IPS DF 6.9 (cell line): ENCODE results near the gene PPIF.

Source experiments
- DNase-seq: peaks from one replicate; pipeline ENCODE4 v3.0.0-alpha.2; 2013; ENCODE audit warnings: low read depth, low spot score
- H3K27ac ChIP-seq: one replicate; pipeline ENCODE4 v1.5.1; 2013; ENCODE audit warnings: low read length, control low read depth
- H3K27me3 ChIP-seq: 2 replicates; pipeline ENCODE4 v1.6.1; 2013; ENCODE audit warnings: mild to moderate bottlenecking, low read length; ENCODE audit not compliant: control insufficient read depth, insufficient read depth
- H3K36me3 ChIP-seq: 2 replicates; pipeline ENCODE4 v1.6.1; 2013; ENCODE audit warnings: low read length; ENCODE audit not compliant: control insufficient read depth, insufficient read depth
- H3K4me1 ChIP-seq: 2 replicates; pipeline ENCODE4 v1.6.1; 2013; ENCODE audit warnings: low read length; ENCODE audit not compliant: control insufficient read depth, insufficient read depth
- H3K4me3 ChIP-seq: 2 replicates; pipeline ENCODE4 v1.5.1; 2013; ENCODE audit warnings: mild to moderate bottlenecking, low read length
- H3K9me3 ChIP-seq: 2 replicates; pipeline ENCODE4 v1.6.1; 2013; ENCODE audit warnings: low read length, inconsistent platforms; ENCODE audit not compliant: control insufficient read depth, insufficient read depth
- WGBS: extraction: QIAGEN DNeasy Blood & Tissue Kit; methylation state at CpG from one replicate; pipeline ENCODE4 v1.1.7; 2013; ENCODE audit warnings: mixed read lengths, missing lambda C conversion rate; ENCODE audit not compliant: insufficient read length, insufficient coverage; 5-methylcytosine and 5-hydroxymethylcytosine counted together

The PPIF gene

GRCh38 chr10:79347226-79347893, at the start of gene PPIF:
PPIF (plus strand) TSS chr10:79347469; CDS start chr10:79347549, 80 bp downstream.
- Histone ChIP-seq H3K27ac (no peak within 1 kb of the TSS), H3K4me3 (peak within 1 kb of the TSS; percentile 66), H3K36me3 (peaks cover 20% of the 10 kb centered on the region), H3K4me1 (no peaks in the 10 kb centered on the region), H3K9me3 (no peaks in the 10 kb centered on the region), H3K27me3 (no peaks in the 10 kb centered on the region)
- peak; percentile 80 for DNase-seq
- WGBS, result no CpG with 5 or more reads among the region's 77 CpGs

- H3K9me3 ChIP-seq, result no peaks in the 10 kb centered on the region
- H3K4me3 ChIP-seq, result no peak overlapping the region
- no CpG with 5 or more reads among the region's 27 CpGs for WGBS
- no peak overlapping the region for H3K27ac ChIP-seq
- H3K36me3 ChIP-seq, result peaks cover 24% of the 10 kb centered on the region
- H3K4me1 ChIP-seq, result no peaks in the 10 kb centered on the region
- no peak for DNase-seq
- H3K27me3 ChIP-seq, result no peaks in the 10 kb centered on the region
Measured at GRCh38 chr10:79298403-79299244, 48.6 kb upstream of the PPIF start.

GRCh38 chr10:79299397-79300241, 47.6 kb upstream of the PPIF start:
- no peak for DNase-seq
- WGBS, result no CpG with 5 or more reads among the region's 13 CpGs
- Histone ChIP-seq H3K27me3 (no peaks in the 10 kb centered on the region), H3K4me1 (no peaks in the 10 kb centered on the region), H3K9me3 (no peaks in the 10 kb centered on the region), H3K36me3 (peaks cover 31% of the 10 kb centered on the region), H3K4me3 (no peak overlapping the region), H3K27ac (no peak overlapping the region)

- Histone ChIP-seq H3K27me3 (no peaks in the 10 kb centered on the region), H3K9me3 (no peaks in the 10 kb centered on the region), H3K36me3 (peaks cover 31% of the 10 kb centered on the region), H3K27ac (no peak overlapping the region), H3K4me3 (no peak overlapping the region), H3K4me1 (no peaks in the 10 kb centered on the region)
- WGBS, result no CpG with 5 or more reads among the region's 24 CpGs
- DNase-seq, result no peak
Measured at GRCh38 chr10:79300711-79301110, 46.6 kb upstream of the PPIF start.

- H3K9me3 ChIP-seq, result no peaks in the 10 kb centered on the region
- no peaks in the 10 kb centered on the region for H3K4me1 ChIP-seq
- DNase-seq, result no peak
- peaks cover 41% of the 10 kb centered on the region for H3K36me3 ChIP-seq
- no peaks in the 10 kb centered on the region for H3K27me3 ChIP-seq
- H3K27ac ChIP-seq, result no peak overlapping the region
- H3K4me3 ChIP-seq, result no peak overlapping the region
- WGBS, result no CpG with 5 or more reads among the region's 19 CpGs
Measured at GRCh38 chr10:79301754-79302530, 45.3 kb upstream of the PPIF start.

- Histone ChIP-seq H3K9me3 (no peaks in the 10 kb centered on the region), H3K36me3 (peaks cover 46% of the 10 kb centered on the region), H3K27ac (no peak overlapping the region), H3K27me3 (no peaks in the 10 kb centered on the region), H3K4me3 (no peak overlapping the region), H3K4me1 (no peaks in the 10 kb centered on the region)
- no peak for DNase-seq
- WGBS, result no CpG with 5 or more reads among the region's 25 CpGs
Measured at GRCh38 chr10:79303631-79304478, 43.4 kb upstream of the PPIF start.

- no peak for DNase-seq
- Histone ChIP-seq H3K36me3 (peaks cover 47% of the 10 kb centered on the region), H3K4me1 (no peaks in the 10 kb centered on the region), H3K4me3 (no peak overlapping the region), H3K9me3 (no peaks in the 10 kb centered on the region), H3K27ac (no peak overlapping the region), H3K27me3 (no peaks in the 10 kb centered on the region)
- WGBS, result no CpG with 5 or more reads among the region's 6 CpGs
Measured at GRCh38 chr10:79304479-79305087, 42.7 kb upstream of the PPIF start.

GRCh38 chr10:79305515-79305914, 41.8 kb upstream of the PPIF start:
- no peaks in the 10 kb centered on the region for H3K9me3 ChIP-seq
- H3K4me3 ChIP-seq, result no peak overlapping the region
- no CpG with 5 or more reads among the region's 8 CpGs for WGBS
- H3K27me3 ChIP-seq, result no peaks in the 10 kb centered on the region
- no peak for DNase-seq
- no peak overlapping the region for H3K27ac ChIP-seq
- H3K4me1 ChIP-seq, result no peaks in the 10 kb centered on the region
- peaks cover 42% of the 10 kb centered on the region for H3K36me3 ChIP-seq

GRCh38 chr10:79305988-79306387, 41.3 kb upstream of the PPIF start:
- H3K27ac ChIP-seq, result no peak overlapping the region
- no peaks in the 10 kb centered on the region; the same call in 1 of the 2 replicates for H3K4me1 ChIP-seq
- peaks cover 40% of the 10 kb centered on the region for H3K36me3 ChIP-seq
- H3K27me3 ChIP-seq, result no peaks in the 10 kb centered on the region
- no peak overlapping the region for H3K4me3 ChIP-seq
- no CpG with 5 or more reads among the region's 15 CpGs for WGBS
- no peak for DNase-seq
- no peaks in the 10 kb centered on the region for H3K9me3 ChIP-seq
